Endothelial cell (in vitro differentiated cells): Measurements from ENCODE around the gene CBX2. TPM values are rescaled to one million over a fixed set of nuclear protein-coding genes. Genes with fewer than 3 reads are reported as not detected.

Experiments
- DNase-seq: peaks from one replicate; pipeline ENCODE4 v3.0.0; 2021; ENCODE audit warnings: low spot score
- H3K27ac Mint-ChIP-seq: one replicate; pipeline ENCODE4 v1.8.0; 2021; ENCODE audit warnings: mixed read lengths, inconsistent platforms; ENCODE audit not compliant: unreplicated experiment
- H3K27me3 Mint-ChIP-seq: one replicate; pipeline ENCODE4 v1.8.0; 2021; ENCODE audit warnings: mild to moderate bottlenecking, moderate library complexity, mixed read lengths, inconsistent platforms; ENCODE audit not compliant: unreplicated experiment
- H3K36me3 Mint-ChIP-seq: one replicate; pipeline ENCODE4 v1.8.0; 2021; ENCODE audit warnings: mild to moderate bottlenecking, low read depth, mixed read lengths, inconsistent platforms; ENCODE audit not compliant: unreplicated experiment
- H3K4me1 Mint-ChIP-seq: one replicate; pipeline ENCODE4 v1.8.0; 2021; ENCODE audit warnings: mild to moderate bottlenecking, mixed read lengths, inconsistent platforms; ENCODE audit not compliant: unreplicated experiment
- H3K4me3 Mint-ChIP-seq: one replicate; pipeline ENCODE4 v1.8.0; 2021; ENCODE audit warnings: mild to moderate bottlenecking, mixed read lengths, inconsistent platforms; ENCODE audit not compliant: unreplicated experiment
- H3K9me3 Mint-ChIP-seq: one replicate; pipeline ENCODE4 v1.8.0; 2021; ENCODE audit warnings: mixed read lengths, inconsistent platforms; ENCODE audit not compliant: unreplicated experiment
- total RNA-seq: library from RNA; stranded (reverse); fragmentation: NEBNext Ultra II Directional; extraction: Animal tissue kit (Norgen Biotek cat#: 25700); gene quantifications from one replicate; pipeline ENCODE4 v1.2.1, GENCODE V29; 2021; ENCODE audit not compliant: unreplicated experiment
- TF ChIP-seq, protein P1 (sequence below): fragments of 200-600 bp; sonication (generic); IDR thresholded peaks from one replicate; pipeline ENCODE4 v1.5.0; 2021; ENCODE audit warnings: antibody characterized with exemption; ENCODE audit not compliant: unreplicated experiment

Gene CBX2
- total RNA-seq, 1 donor from 2014 or later, result 50.0 TPM

DNA sequence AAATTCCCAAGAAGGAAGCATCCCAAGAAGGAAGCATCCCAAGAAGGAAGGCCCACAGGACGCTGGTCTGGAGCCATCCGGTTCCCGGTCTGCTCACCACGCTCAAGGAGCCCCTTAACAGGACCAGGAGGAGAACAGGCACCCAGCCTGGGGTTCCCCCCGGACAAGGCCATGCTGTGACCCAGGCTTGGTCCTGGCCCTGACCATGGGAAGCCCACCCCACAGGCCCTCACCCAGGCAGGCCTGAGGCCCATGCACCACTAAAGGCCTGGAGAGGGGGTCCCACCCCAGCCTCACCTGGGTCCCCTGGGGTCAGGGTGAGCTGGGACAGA is 47.5 kb upstream of the CBX2 start:
- H3K27me3 Mint-ChIP-seq, result peaks cover 4% of the 10 kb centered on the region
- H3K4me1 Mint-ChIP-seq, result peaks cover 4% of the 10 kb centered on the region
- H3K36me3 Mint-ChIP-seq, result no peaks in the 10 kb centered on the region
- no peak for DNase-seq
- H3K4me3 Mint-ChIP-seq, result no peak overlapping the region
- H3K9me3 Mint-ChIP-seq, result no peaks in the 10 kb centered on the region
- H3K27ac Mint-ChIP-seq, result no peak overlapping the region
- TF ChIP-seq, protein P1, sequence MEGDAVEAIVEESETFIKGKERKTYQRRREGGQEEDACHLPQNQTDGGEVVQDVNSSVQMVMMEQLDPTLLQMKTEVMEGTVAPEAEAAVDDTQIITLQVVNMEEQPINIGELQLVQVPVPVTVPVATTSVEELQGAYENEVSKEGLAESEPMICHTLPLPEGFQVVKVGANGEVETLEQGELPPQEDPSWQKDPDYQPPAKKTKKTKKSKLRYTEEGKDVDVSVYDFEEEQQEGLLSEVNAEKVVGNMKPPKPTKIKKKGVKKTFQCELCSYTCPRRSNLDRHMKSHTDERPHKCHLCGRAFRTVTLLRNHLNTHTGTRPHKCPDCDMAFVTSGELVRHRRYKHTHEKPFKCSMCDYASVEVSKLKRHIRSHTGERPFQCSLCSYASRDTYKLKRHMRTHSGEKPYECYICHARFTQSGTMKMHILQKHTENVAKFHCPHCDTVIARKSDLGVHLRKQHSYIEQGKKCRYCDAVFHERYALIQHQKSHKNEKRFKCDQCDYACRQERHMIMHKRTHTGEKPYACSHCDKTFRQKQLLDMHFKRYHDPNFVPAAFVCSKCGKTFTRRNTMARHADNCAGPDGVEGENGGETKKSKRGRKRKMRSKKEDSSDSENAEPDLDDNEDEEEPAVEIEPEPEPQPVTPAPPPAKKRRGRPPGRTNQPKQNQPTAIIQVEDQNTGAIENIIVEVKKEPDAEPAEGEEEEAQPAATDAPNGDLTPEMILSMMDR, result no peak

DNA sequence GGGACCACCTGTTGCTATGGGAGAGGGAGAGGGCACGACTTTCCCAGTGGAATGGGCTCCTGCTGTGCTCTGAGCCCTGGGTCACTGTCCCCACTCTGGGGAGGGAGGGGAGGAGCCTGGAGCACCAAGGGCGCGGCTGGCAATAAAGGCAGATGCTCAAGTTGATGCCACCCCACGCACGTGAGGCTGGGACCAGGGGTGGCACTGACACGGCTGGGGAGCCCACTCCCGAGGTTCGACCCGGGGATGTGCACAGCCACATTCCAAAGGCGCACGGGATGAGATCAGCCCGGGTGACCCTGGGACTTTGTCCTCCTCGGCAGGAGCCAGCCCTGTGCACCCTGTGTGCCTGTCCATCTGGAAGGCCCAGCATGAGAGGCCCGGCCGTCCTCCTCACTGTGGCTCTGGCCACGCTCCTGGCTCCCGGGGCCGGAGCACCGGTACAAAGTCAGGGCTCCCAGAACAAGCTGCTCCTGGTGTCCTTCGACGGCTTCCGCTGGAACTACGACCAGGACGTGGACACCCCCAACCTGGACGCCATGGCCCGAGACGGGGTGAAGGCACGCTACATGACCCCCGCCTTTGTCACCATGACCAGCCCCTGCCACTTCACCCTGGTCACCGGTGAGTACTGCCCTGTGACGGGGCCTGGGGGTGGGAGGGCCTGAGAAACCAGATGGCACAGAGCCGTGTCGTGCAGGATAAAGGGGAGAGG is 47.0 kb upstream of the CBX2 start, which contains the start of gene ENPP7:
TSS of gene ENPP7 (plus strand) at position 175 of the 715 bp plus-strand sequence. CDS start at position 372, 197 bp downstream.
- H3K27me3 Mint-ChIP-seq, result peaks cover 7% of the 10 kb centered on the region
- H3K27ac Mint-ChIP-seq, result no peak within 1 kb of the TSS
- TF ChIP-seq, protein P1, result no peak
- DNase-seq, result no peak
- H3K36me3 Mint-ChIP-seq, result no peaks in the 10 kb centered on the region
- H3K9me3 Mint-ChIP-seq, result no peaks in the 10 kb centered on the region
- peaks cover 4% of the 10 kb centered on the region for H3K4me1 Mint-ChIP-seq
- no peak within 1 kb of the TSS for H3K4me3 Mint-ChIP-seq

DNA sequence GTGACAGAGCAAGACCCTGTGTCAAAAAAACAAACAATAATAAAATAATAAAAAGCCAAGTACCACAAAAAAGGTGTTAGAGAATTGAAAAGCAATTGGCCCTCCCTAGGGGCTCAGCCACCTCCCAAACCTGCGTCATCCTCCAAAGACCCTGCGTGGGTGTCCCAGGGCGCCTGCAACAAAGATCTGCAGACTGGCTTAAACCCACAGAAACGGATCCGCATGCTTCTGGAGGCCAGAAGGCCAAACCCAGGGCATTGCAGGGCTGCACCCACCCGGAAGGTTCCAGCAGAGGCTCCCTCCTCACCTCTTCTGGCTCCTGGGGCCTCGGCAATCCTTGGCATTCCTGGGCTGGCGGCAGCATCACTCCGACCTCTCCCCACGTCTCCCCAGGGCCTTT is 45.7 kb upstream of the CBX2 start:
- TF ChIP-seq, protein P1, result no peak
- Mint-ChIP-seq H3K27ac (no peak overlapping the region), H3K36me3 (no peaks in the 10 kb centered on the region), H3K9me3 (no peaks in the 10 kb centered on the region), H3K27me3 (peaks cover 13% of the 10 kb centered on the region), H3K4me3 (no peak overlapping the region), H3K4me1 (peaks cover 7% of the 10 kb centered on the region)
- DNase-seq, result no peak

DNA sequence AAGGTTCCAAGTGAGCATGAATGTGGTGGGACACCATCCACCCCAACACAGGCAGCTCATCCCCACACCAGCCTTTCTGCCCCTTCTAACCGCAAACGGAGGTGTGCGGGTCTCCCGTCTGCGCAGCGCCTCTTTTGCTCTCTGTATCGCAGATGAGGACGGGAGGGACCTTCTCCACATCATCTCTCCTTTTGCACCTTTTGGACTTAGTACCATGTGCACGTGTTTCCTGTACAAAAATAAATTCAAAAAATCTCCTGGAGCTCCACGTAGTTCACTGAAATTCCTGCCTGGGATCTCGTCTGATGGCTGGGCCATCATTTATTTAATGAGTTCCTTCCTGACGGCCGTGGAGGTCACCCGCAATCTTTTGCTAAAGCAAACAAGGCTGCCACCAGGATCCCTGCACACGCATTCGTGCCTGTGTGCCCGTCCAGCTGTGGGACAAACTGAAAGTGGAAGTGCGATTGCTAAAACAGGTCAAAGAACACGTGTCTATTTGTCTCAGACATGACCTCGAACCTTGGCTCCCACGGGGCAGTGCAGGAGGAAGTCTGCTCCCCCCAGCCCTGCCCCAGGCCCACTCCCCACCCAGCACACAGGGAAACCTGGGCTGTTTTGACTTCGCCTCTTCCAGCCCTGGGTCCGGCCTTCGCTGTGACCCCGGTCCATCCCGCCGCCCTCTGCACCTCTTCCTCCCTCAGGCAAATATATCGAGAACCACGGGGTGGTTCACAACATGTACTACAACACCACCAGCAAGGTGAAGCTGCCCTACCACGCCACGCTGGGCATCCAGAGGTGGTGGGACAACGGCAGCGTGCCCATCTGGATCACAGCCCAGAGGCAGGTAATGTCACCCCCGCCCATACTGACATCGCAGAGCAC is 44.9 kb upstream of the CBX2 start:
- H3K9me3 Mint-ChIP-seq, result no peaks in the 10 kb centered on the region
- no peak overlapping the region for H3K27ac Mint-ChIP-seq
- peaks cover 10% of the 10 kb centered on the region for H3K27me3 Mint-ChIP-seq
- peaks cover 7% of the 10 kb centered on the region for H3K4me1 Mint-ChIP-seq
- no peak overlapping the region for H3K4me3 Mint-ChIP-seq
- no peaks in the 10 kb centered on the region for H3K36me3 Mint-ChIP-seq
- DNase-seq, result no peak
- TF ChIP-seq, protein P1, result no peak

DNA sequence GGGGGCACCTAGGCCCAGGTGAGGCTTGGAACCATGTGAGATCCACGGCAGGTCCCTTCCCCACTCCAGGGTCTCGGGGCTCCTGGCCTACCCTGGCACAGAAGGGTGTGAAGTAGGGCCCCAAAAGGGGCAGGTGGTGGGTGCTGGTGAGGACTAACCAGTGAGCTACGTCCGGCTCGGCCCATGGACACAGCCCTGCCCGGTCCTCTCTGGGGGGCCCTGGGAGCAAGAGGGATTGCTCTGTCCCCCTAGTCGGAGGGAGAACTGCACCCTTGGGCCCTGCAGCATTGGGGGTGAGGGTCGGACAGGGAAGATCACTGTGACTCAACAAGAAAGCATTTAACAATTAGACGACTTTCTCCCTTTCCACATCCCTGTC is 44.3 kb upstream of the CBX2 start:
- peaks cover 10% of the 10 kb centered on the region for H3K27me3 Mint-ChIP-seq
- H3K4me3 Mint-ChIP-seq, result no peak overlapping the region
- H3K9me3 Mint-ChIP-seq, result no peaks in the 10 kb centered on the region
- DNase-seq, result no peak
- H3K36me3 Mint-ChIP-seq, result no peaks in the 10 kb centered on the region
- H3K27ac Mint-ChIP-seq, result no peak overlapping the region
- TF ChIP-seq, protein P1, result no peak
- H3K4me1 Mint-ChIP-seq, result peaks cover 5% of the 10 kb centered on the region
